ENCODE data around the gene HOMER3. TPM values are rescaled to one million over a fixed set of nuclear protein-coding genes. Genes with fewer than 3 reads are reported as not detected.

Gene HOMER3
- total RNA-seq, 1 experiment from 2014 or later = 58.9 TPM

- Mint-ChIP-seq H3K4me1 (ENCODE audit: insufficient read depth, unreplicated experiment) (no peaks in the 10 kb centered on the region), H3K27ac (ENCODE audit: low read depth, unreplicated experiment) (no peak overlapping the region), H3K4me3 (ENCODE audit: unreplicated experiment) (no peak overlapping the region), H3K36me3 (ENCODE audit: insufficient read depth, unreplicated experiment) (peaks cover 18% of the 10 kb centered on the region), H3K9me3 (ENCODE audit: unreplicated experiment) (no peaks in the 10 kb centered on the region), H3K27me3 (ENCODE audit: insufficient read depth, unreplicated experiment) (no peaks in the 10 kb centered on the region)
- BruUV-seq (replicated peaks) = no TSS peak
- DNase-seq (ENCODE audit: unreplicated experiment) = no peak
- ChIA-PET POLR2A (interaction anchor here (1.0 to 3.8 kb wide), 4 partner anchors 60 to 120 kb away, joined by 3 to 34 read pairs (median 4); partner anchors contain the start of genes COPE and DDX49), CTCF (interaction anchor here (0.5 to 3.4 kb wide), 33 partner anchors 9 to 398 kb away, joined by 3 to 32 read pairs (median 5); partner anchors contain the start of genes CERS1, COPE and DDX49)
- no peak for TF ChIP-seq CTCF (IDR thresholded peaks at IDR 0.05; ENCODE audit: unreplicated experiment)
- intact Hi-C loops (cut with micrococcal nuclease) = loop anchor here (2.0 kb wide), 1 partner anchor 215 kb away; no protein-coding TSS in a partner anchor
Measured at GRCh38 chr19:18987456-18987855, 46.4 kb upstream of the HOMER3 start.

- ChIA-PET POLR2A (interaction anchor here (1.8 kb wide), 1 partner anchor 17 kb away, joined by 5 read pairs; no protein-coding TSS in a partner anchor), CTCF (interaction anchor here (0.6 to 3.1 kb wide), 8 partner anchors 8 to 525 kb away, joined by 3 to 13 read pairs (median 4); no protein-coding TSS in a partner anchor)
- Mint-ChIP-seq H3K36me3 (ENCODE audit: insufficient read depth, unreplicated experiment) (no peaks in the 10 kb centered on the region), H3K9me3 (ENCODE audit: unreplicated experiment) (no peaks in the 10 kb centered on the region), H3K27ac (ENCODE audit: low read depth, unreplicated experiment) (no peak overlapping the region), H3K4me1 (ENCODE audit: insufficient read depth, unreplicated experiment) (no peaks in the 10 kb centered on the region), H3K27me3 (ENCODE audit: insufficient read depth, unreplicated experiment) (no peaks in the 10 kb centered on the region), H3K4me3 (ENCODE audit: unreplicated experiment) (no peak overlapping the region)
- intact Hi-C loops (cut with micrococcal nuclease) = no loop called here
- DNase-seq (ENCODE audit: unreplicated experiment) = no peak
- BruUV-seq (replicated peaks) = no TSS peak
- no peak for TF ChIP-seq CTCF (IDR thresholded peaks at IDR 0.05; ENCODE audit: unreplicated experiment)
Measured at GRCh38 chr19:18985257-18985656, 44.2 kb upstream of the HOMER3 start.

- no TSS peak for BruUV-seq (replicated peaks)
- no peaks in the 10 kb centered on the region for H3K9me3 Mint-ChIP-seq (ENCODE audit: unreplicated experiment)
- ChIA-PET CTCF (interaction anchor here (0.6 kb wide), 1 partner anchor 14 kb away, joined by 3 read pairs; no protein-coding TSS in a partner anchor), POLR2A (no interaction called here)
- no peak for TF ChIP-seq CTCF (IDR thresholded peaks at IDR 0.05; ENCODE audit: unreplicated experiment)
- H3K27ac Mint-ChIP-seq (ENCODE audit: low read depth, unreplicated experiment) = no peak overlapping the region
- no peaks in the 10 kb centered on the region for H3K36me3 Mint-ChIP-seq (ENCODE audit: insufficient read depth, unreplicated experiment)
- intact Hi-C loops (cut with micrococcal nuclease) = no loop called here
- no peaks in the 10 kb centered on the region for H3K27me3 Mint-ChIP-seq (ENCODE audit: insufficient read depth, unreplicated experiment)
- H3K4me3 Mint-ChIP-seq (ENCODE audit: unreplicated experiment) = no peak overlapping the region
- H3K4me1 Mint-ChIP-seq (ENCODE audit: insufficient read depth, unreplicated experiment) = no peaks in the 10 kb centered on the region
- no peak for DNase-seq (ENCODE audit: unreplicated experiment)
Measured at GRCh38 chr19:18984251-18984650, 43.2 kb upstream of the HOMER3 start.

GRCh38 chr19:18982669-18983068 is 41.7 kb upstream of the HOMER3 start:
- no peak for DNase-seq (ENCODE audit: unreplicated experiment)
- intact Hi-C loops (cut with micrococcal nuclease) = no loop called here
- Mint-ChIP-seq H3K36me3 (ENCODE audit: insufficient read depth, unreplicated experiment) (no peaks in the 10 kb centered on the region), H3K9me3 (ENCODE audit: unreplicated experiment) (no peaks in the 10 kb centered on the region), H3K27me3 (ENCODE audit: insufficient read depth, unreplicated experiment) (no peaks in the 10 kb centered on the region), H3K27ac (ENCODE audit: low read depth, unreplicated experiment) (no peak overlapping the region), H3K4me1 (ENCODE audit: insufficient read depth, unreplicated experiment) (no peaks in the 10 kb centered on the region), H3K4me3 (ENCODE audit: unreplicated experiment) (no peak overlapping the region)
- BruUV-seq (replicated peaks) = no TSS peak
- ChIA-PET POLR2A (interaction anchor here (0.6 to 1.4 kb wide), 4 partner anchors 11 to 63 kb away, joined by 3 read pairs; partner anchors contain the start of genes COPE and DDX49), CTCF (interaction anchor here (0.6 to 2.1 kb wide), 5 partner anchors 18 to 390 kb away, joined by 3 to 6 read pairs (median 3); no protein-coding TSS in a partner anchor)
- TF ChIP-seq CTCF (IDR thresholded peaks at IDR 0.05; ENCODE audit: unreplicated experiment) = no peak
